ENCODE measurements around the gene TWSG1.

Gene TWSG1

DNA sequence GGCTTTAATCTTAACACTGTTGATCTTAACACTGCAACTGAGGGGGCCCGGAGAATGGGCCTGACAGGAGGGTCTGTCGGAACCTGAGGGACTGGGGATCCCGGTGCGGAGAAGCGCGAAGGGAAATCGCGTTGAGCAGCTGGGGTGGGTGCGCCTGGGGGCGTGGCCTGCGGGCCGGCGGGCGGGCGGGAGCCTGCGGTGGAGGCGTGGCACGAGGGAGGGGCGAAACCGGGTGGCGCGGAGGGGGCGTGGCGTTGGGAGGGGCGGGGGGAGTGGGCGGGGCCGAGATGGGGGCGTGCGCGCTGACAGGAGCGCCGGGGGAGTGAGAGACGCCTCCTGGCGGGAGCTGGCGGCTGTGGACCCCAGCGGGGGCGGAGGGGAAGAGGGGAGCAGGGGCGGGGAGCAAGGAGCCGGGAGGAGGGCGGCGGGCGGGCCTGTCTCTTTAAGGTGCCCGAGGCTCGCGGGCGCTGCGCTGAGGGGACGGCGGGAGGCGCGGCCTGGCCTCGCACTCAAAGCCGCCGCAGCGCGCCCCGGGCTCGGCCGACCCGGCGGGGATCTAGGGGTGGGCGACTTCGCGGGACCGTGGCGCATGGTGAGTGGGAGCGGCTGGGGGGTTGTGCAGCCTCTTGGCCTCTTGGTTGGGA is at the start of gene TWSG1:
TSS of gene TWSG1 (plus strand) at position 445 of the 644 bp plus-strand sequence. CDS start 2,457 bp downstream, outside the sequence.
- peak; percentile 92 for DNase-seq

DNA sequence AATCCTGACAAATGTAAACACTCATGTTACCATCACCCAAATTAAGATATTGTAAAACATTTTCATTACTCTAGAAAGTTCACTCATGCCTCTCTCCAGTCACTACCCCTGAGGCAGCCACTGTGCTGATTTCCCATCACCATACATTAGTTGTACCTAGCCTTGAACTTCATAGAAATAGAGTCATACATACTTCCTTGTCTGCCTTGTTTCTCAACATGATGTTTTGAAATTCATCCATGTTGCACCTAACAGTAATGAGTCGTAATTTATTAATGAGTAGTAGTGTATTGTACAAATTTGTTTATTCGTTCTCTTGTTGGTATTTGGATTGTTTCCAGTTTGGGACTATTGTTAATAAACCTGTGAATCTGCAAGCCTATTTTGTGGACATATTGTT is 49.0 kb upstream of the TWSG1 start:
- no peak for DNase-seq

DNA sequence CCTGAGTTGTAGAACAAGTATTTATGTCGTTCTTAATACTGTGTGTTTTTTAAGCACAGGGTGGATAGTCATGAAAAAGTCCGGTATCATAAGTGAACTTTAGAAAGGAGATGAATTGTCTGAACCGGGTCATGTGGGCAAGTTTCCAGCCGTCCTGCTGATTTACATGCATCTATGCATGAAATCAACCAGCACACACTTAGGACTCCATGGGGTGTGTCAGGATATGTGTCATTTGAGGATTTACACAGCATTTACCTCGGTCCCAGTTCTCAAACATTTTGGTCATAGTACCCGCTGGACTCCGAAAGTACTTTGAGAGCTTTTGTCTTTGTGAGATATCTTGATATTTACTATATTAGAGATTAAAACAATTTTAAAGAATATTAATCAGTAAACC is 47.5 kb upstream of the TWSG1 start:
- no peak for DNase-seq

DNA sequence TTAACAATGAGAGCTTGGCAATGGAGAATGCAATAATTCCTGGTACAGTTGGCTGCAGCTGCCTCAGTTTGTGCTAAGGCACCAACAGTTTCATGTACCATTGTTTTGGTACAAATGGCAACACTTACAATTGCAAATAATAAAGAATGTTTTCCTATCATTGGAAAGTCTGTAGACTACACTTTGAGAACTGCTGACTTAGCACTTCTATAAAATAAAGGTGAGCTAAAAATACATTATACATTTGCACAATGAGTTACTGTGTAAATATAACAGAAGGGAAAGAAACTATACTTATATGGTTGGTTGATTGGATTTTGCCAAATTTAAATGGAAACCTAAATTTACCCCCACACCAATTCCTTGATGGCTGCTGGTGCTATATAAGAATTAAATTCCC is 44.9 kb upstream of the TWSG1 start:
- no peak for DNase-seq

DNA sequence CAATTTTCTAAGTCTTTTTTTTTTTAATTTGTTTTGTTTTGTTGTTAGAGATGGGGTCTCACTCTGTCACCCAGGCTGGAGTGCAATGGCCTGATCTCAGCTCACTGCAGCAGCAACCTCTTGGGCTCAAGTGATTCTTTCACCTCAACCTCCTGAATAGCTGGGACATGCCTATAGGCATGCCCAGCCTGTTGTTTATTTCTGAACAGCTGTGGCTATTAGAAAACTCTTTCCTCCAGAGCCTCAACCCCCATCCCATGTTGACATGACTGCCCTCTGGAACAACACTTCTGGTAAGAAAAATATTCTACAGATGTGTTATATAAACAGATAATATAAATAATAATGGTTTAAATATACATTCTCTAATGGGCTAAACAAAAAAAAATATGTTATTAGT is 44.4 kb upstream of the TWSG1 start:
- no peak for DNase-seq

DNA sequence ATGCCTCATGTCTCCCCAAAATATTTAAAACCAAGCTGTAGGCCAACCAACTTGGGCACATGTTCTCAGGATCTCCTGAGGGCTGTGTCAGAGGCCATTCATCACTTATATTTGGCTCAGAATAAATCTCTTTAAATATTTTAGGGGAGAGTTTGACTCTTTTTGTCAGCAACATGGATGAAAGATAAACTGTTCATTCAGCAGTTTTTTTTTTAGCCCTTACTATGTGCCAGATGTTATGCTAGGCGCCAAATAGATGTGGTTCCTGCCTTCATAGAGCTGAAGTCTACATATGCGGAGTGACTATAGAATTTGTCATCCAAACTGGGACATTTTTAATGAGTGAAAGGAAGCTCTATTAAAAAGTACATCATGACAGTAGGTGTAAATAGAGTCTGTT is 42.5 kb upstream of the TWSG1 start:
- no peak for DNase-seq

DNA sequence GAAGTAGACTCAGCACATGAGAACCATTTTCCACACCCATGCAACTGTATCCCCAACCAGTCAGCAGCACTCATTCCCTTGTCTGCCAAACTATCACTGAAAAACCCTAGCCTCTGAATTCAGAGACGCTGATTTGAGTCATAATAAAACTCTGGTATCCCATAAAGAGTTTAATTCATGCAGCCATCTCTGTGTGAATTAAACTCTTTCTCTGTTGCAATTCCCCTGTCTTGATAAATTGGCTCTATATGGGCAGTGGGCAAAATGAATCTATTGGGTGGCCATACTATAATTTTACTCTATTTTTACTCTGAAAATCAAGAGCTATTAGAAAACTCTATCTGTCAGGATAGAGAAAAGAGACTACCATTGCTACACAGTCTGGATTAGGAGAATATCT is 40.6 kb upstream of the TWSG1 start:
- no peak for DNase-seq

DNA sequence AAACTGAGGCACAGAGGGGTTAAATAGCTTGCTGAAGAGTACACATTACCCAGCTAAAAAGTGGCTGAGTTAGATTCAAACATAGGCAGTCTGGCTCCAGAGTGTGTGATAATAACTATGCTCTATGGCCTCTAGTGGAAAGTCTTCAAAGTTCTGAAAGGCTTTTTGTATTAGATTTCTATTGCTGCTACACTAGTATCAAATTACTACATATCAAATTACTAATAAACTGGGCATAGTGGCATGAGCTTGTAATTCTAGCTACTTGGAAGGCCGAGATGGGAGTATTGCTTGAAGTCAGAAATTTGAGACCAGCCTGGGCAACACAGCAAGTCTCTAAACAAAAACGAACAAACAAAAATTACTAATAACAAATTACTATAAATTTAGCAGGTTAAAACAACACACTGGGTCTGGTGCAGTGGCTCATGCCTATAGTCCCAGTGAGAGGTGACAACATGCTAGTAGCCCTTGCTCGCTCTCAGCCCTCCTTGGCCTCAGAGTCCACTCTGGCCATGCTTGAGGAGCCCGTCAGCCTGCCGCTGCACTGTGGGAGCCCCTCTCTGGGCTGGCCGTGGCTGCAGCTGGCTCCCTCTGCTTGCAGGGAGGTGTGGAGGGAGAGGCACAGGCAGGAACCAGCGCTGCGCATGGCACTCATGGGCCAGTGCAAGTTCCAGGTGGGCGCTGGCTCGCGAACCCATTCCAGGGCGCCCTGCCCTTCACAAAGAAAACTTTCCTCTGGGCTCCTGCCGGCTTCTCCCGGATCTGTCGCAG is 38.2 kb upstream of the TWSG1 start:
- DNase-seq = no peak

DNA sequence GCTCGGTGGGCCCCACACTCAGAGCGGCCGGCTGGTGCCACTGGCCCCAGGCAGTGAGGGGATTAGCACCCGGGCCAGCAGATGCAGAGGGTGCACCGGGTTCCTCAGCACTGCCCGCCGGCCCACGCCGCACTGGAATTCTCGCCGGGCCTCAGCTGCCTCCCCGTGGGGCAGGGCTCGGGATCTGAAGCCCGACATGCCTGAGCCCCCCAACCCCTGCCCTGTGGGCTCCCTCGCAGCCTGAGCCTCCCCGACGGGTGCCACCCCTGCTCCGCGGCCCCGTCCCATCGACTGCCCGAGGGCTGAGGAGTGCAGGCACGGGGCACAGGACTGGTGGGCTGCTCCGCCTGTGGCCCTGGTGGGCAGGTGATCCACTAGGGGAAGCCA is 37.6 kb upstream of the TWSG1 start:
- DNase-seq = no peak

DNA sequence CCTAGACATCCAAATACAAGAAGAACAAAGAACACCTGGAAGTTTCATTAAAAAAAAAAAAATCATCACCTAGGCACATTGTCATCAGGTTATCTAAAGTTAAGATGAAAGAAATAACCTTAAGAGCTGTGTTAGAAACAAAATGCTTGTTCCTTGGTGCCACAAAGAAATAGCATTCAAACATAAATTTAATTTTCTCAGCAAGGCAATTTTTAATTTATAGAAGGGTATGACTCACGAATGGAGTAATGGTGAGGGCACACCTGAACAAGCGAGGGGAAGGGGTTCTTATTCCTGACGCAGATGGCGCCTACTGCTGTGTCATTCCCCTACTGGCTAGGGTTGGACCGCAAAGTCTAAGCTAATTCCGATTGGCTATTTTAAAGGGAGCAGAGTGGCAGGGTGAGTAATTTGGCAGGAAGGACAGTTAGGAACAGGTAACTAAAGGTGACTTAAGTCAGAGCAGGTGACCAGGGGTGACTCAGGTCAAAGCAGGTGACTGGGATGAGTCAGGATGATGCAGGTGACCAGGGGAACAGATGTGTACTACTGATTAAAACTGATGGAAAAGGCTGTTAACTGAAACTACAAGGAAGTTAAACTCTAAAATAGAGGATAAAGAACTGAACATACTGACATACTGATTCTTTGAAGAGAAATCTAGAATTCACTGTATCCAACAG is 30.0 kb upstream of the TWSG1 start:
- DNase-seq = no peak

DNA sequence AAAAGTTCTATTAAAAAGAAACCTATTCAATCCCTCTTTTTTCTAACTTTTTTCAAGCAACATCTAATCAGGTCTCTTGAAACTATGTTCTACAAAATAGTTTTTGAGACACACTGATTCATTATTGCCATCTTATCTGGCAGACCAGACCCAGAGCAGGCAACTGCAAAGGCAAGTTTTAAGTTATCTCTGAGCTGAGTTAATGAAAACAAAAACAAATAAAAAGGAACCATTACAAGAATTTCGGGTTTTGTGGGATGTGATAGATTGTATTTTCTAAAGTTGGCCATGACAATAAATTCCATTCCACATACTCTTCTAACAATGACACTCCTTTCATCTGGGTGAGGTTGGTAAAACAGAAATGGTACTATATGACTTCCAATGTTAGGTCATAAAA is 15.2 kb upstream of the TWSG1 start:
- DNase-seq = no peak

DNA sequence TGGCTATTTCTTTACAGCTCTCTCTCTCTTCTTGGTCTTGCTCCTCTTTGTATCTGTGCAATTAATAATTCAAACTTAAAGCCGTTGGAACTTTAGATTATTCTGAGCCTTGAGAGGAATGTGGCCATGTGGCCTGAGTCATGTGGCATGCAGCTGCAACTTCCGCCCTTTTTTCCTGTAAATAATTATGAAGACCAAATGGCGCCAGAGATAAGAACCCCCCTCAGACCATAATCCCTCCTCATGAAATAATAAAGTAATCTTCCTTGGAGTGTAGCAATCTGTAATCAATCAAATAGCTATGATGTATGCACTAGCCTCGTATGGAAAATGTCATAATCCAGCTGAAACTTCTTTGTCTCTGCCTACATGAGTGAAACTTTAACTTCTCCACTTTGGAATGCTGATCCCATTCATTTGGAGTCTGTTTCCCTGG is 13.5 kb upstream of the TWSG1 start:
- no peak for DNase-seq

DNA sequence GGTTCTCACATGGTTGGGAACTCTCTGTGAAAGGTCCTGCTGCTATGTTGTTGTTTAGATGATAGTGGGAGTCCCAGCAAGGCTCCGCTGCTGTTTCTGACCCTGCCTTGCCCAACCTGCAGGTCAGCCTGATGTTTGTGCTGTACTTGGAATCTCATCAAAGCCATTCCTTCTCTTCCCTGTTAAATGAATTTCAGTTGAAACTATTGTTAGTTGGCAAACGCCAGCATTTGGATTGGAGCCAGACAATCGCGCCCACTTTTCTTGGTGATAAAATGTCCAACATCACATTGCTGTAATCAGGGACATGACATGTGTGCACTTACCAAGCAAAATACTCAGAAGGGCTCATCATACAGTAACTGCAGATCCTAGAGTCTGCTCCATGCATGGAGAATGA is 12.8 kb upstream of the TWSG1 start:
- DNase-seq = no peak

DNA sequence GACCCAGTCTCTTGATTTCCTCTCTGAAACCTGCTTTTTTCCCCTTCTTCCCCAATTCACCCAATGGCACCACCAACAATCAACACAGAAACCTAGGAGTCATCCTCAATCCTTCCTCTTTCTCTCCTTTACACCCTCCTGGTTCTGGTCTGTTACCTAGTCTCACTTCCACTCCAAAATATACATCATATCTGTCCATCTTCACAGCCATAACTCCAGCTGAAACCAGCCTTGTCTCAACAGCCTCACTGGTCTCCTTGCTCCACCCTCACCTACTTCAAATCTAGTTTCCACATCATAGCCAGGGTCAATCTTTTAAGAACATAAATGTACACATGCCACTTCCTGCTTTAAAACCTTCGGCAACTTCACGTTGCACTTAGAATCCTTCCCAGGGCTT is 11.8 kb upstream of the TWSG1 start:
- no peak for DNase-seq

DNA sequence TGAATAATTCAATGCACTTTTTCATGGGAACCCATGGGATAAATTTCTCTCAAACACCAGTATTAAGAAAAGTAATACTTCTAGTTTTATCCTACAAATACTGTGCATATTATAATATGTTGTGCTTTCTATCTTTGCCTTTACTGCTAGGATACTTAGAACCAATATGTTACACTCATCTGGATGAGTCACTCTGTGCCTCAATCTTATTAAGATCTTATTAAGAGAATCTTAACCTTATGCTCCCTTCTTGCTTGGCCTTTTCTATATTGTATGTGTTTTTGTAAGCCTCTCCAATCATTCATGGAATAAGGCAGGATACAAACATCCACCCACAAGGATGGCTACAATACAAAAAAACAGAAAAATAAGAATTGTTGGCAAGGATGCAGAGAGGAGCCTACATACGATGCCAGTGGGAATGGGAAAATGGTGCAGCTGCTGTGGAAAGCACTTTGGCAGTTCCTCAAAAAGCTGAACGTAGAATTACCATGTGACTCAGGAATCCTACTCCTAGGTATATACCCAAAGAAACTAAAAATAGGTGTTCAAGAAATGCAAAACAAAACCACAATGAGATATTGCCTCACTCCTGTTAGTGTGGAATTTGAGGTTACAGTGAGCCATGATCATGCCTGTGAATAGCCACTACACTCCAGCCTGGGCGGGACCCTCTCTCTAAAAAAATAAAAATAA is 10.7 kb upstream of the TWSG1 start:
- no peak for DNase-seq

DNA sequence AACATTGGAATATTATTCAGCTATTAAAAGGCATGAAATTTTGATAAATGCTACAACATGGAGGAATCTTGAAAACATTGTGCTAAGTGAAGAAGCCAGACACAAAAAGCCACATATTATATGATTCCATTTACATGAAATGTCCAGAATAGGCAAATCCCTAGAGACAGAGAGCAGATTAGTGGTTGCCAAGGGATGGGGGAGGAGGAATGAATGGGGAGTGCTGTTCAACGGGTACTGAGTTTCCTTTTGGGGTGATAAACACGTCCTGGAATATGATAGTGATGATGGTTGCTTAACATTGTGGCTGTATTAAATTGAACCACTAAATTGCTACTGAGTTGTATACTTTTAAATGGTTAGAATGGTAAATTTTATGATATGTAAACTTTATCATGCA is 8.9 kb upstream of the TWSG1 start:
- DNase-seq = no peak

DNA sequence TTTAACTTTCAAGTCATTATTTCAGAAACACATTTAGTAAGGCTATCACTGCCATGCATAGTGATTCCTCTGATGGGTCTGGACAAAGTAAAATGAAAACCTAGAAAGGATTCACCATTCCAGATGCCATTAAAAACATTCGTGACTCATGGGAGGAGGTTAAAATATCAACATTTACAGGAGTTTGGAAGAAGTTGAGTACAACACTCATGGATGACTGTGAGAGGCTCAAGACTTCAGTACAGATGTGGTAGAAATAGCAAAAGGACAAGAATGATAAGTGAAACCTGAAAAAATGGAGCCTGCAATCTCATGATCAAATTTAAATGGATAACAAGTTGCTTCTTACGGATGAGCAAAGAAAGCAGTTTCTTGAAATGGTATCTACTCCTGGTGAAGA is 5.8 kb upstream of the TWSG1 start:
- no peak for DNase-seq

DNA sequence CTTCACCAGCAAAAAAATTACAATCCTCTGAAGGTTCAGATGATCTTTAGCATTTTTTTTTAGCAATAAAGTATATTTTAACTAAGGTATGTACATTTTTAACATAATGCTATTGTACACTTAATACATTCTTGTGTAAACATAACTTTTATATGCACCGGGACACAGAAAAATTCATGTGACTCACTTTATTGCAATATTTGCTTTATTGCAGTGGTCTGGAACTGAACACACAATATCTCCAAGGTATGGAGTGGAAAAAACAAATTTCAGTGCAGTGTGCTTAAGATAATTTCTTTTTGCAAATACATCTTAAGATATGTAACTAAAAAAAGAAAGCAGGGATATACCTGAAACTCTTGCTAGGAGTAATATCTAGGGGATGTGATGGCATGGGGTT is 5.1 kb upstream of the TWSG1 start:
- no peak for DNase-seq

DNA sequence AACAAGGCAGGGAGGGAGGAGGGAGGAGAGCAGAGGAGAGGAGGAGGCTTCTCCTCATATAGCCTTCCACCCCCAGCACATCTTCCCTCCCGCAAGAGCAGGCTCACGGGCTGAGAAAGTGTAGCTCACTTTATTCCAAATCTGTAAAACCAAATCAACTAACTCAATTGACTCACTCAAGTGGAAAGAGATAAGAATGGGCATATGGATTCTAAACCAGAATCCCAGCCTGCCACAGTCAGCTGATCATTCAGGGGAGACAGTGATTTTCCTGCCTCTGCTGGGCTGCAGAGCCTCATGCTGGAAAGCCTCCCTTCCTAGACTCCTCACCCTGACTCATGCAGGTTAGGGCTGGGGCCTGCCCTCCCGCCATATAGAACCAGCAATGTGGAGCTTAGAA is 4.2 kb upstream of the TWSG1 start:
- DNase-seq = no peak

DNA sequence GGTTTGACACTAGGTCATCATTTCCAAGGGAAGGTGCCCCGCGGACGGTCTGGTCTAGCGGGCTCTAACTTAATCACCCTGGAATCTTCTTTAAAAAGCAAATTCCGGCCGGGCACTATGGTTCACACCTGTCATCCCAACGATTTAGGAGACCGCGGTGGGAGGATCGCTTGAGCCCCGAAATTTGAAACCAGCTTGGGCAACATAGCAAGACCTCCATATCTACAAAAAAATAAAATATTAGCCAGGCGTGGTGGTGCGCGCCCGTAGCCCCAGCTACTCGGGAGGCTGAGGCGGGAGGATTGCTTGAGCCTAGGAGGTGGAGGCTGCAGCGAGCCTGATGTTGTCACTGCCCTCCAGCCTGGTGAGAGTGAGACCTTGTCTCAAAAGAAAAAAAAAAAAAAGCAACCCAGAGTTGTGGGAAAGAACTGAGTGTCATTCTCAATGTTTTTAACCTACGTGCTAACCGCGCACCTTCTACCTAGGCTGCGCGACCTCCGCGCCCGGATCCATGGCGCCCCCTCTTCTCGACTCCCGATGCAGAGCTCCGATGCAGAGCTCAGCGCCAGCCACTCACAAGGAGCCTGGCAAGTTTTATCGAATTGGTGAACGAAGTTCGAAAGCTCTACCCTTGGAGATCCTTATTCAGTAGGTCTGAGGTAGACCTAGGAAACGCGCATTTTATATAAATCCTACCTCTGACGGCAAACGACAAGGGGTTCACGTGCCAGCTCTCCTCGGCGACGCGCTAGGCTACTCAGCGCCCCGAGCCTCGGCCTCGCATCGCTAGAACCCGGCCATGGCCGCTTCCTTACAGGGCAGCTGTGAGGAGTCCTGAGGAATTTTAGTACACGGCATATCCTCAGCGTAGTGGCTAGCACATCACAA is 888 bp upstream of the TWSG1 start:
- peak; percentile 12 for DNase-seq

DNA sequence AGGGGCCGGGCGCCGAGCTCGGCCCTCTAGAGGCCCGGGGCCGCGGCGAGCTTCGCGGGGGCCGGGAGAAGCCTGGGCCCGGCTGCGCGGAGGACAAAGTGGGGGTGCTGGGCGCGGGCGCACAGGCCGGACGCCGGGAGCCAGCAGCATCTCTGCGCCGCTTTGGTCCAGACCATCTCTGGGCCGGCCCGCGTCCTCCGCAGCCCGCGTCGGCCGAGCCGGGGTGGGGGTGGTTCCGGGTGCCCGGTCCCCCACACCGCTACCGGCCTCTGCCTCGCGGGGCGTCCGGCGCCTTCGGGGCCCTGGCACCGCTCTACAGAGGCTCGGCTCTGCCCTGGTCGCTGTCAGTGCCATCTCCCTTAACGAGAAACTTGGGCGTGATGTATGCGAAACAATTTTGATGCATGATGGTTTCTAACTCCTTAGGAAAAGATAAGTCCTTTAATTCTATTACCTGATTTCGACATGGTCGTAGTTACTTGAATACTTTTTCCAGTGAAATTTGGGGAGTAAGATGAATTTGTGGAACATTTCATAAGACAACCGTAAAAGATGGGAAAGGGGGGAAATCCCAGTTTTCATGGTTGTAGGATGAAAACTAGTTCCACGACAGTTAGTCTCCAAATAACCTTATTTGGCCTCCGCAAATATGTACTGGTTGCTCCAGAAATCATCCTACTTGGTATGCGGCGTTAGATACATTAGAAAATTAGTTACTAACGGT is 562 bp downstream of the TWSG1 start:
- peak; percentile 28 for DNase-seq

DNA sequence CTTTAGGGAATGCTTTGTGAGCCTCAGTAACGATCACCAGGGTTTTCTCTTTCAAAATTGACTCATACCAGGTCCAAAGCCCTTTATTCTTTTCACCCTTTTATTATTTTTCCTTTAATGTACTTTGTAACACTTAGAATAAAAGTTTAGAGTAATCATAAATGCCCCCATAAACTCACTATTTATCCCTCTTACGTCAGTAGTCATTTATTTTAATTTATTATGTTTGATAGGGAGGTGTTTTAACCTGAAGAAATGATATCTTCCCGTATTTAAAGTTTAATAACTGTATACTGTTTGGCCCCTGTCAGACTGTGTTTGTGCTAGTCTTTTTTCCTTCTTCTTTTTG is 1.1 kb downstream of the TWSG1 start:
- DNase-seq = no peak
